Liver (tissue), 9 donors: ENCODE results near the gene EEFSEC. TPM values are rescaled to one million over a fixed set of nuclear protein-coding genes. Genes with fewer than 3 reads are reported as not detected.

Source experiments
- DNase-seq: peaks from one replicate; pipeline ENCODE4 v3.0.0-alpha.2; 2017; ENCODE audit warnings: low spot score
- H3K27ac ChIP-seq, 2 donors: one replicate each; pipeline ENCODE4 v1.7.0; 2013; ENCODE audit warnings: inconsistent platforms in 2 of 2, low read length in 2 of 2, control low read depth in 1 of 2, low read depth in 1 of 2, mild to moderate bottlenecking in 1 of 2
- H3K27me3 ChIP-seq, 4 donors: one replicate each; pipeline versions ENCODE4 v1.6.1 to v1.7.0; 2013; ENCODE audit warnings: low read length in 3 of 4, inconsistent platforms in 1 of 4, mild to moderate bottlenecking in 1 of 4, moderate library complexity in 1 of 4; ENCODE audit not compliant: control insufficient read depth in 4 of 4, insufficient read depth in 4 of 4
- H3K36me3 ChIP-seq, 4 donors: one replicate each; pipeline versions ENCODE4 v1.6.1 to v1.7.0; 2013; ENCODE audit warnings: low read length in 3 of 4, mild to moderate bottlenecking in 3 of 4, low read depth in 1 of 4, moderate library complexity in 1 of 4; ENCODE audit not compliant: control insufficient read depth in 4 of 4, insufficient read depth in 3 of 4
- H3K4me1 ChIP-seq, 4 donors: one replicate each; pipeline versions ENCODE4 v1.6.1 to v1.7.0; 2013; ENCODE audit warnings: low read length in 3 of 4, mild to moderate bottlenecking in 3 of 4, moderate library complexity in 1 of 4; ENCODE audit not compliant: control insufficient read depth in 4 of 4, insufficient read depth in 4 of 4
- H3K4me3 ChIP-seq, 3 donors: one replicate each; pipeline versions ENCODE4 v1.6.1 to v1.7.0; 2013; ENCODE audit warnings: low read length in 3 of 3, control low read depth in 1 of 3, low read depth in 1 of 3, mild to moderate bottlenecking in 1 of 3
- H3K9ac ChIP-seq, 2 donors: one replicate each; pipeline ENCODE4 v1.7.0; 2013; ENCODE audit warnings: low read length in 2 of 2, mild to moderate bottlenecking in 2 of 2, moderate library complexity in 2 of 2, control low read depth in 1 of 2, low read depth in 1 of 2
- H3K9me3 ChIP-seq, 4 donors: one replicate each; pipeline versions ENCODE4 v1.6.1 to v1.7.0; 2013; ENCODE audit warnings: low read length in 3 of 4; ENCODE audit not compliant: control insufficient read depth in 4 of 4
- EGR1 ChIP-seq, 2 donors: IDR thresholded peaks; 2 replicates each; pipeline ENCODE4 v1.6.1; 2016 to 2018; ENCODE audit warnings: antibody characterized with exemption in 2 of 2, low read depth in 2 of 2
- FOXA1 ChIP-seq: IDR thresholded peaks from 2 replicates; pipeline ENCODE4 v1.6.1; 2016; ENCODE audit warnings: antibody characterized with exemption
- FOXA2 ChIP-seq: IDR thresholded peaks from 2 replicates; pipeline ENCODE4 v1.6.1; 2016; ENCODE audit warnings: antibody characterized with exemption
- GABPA ChIP-seq, 2 donors: IDR thresholded peaks in 1 of 2; conservative IDR thresholded peaks in 1 of 2; 2 replicates each; pipeline ENCODE4 v1.6.1; 2016; ENCODE audit warnings: antibody characterized with exemption in 2 of 2, mild to moderate bottlenecking in 1 of 2, moderate library complexity in 1 of 2
- HNF4A ChIP-seq, 2 donors: conservative IDR thresholded peaks; 2 replicates each; pipeline ENCODE4 v1.6.1; 2016; ENCODE audit warnings: antibody characterized with exemption in 2 of 2, mild to moderate bottlenecking in 2 of 2
- HNF4G ChIP-seq: IDR thresholded peaks from 2 replicates; pipeline ENCODE4 v1.6.1; 2016; ENCODE audit warnings: antibody characterized with exemption
- JUND ChIP-seq, 2 donors: IDR thresholded peaks; 2 replicates each; pipeline ENCODE4 v1.6.1; 2016; ENCODE audit warnings: antibody characterized with exemption in 2 of 2
- NR2F2 ChIP-seq: IDR thresholded peaks from 2 replicates; pipeline ENCODE4 v1.6.1; 2016; ENCODE audit warnings: antibody characterized with exemption
- RAD21 ChIP-seq, 2 donors: IDR thresholded peaks; 2 replicates each; pipeline ENCODE4 v1.6.1; 2016; ENCODE audit warnings: antibody characterized with exemption in 2 of 2, mild to moderate bottlenecking in 2 of 2
- RXRA ChIP-seq, 2 donors: IDR thresholded peaks; 2 replicates each; pipeline ENCODE4 v1.6.1; 2017 to 2018; ENCODE audit warnings: antibody characterized with exemption in 2 of 2, mild to moderate bottlenecking in 1 of 2
- SP1 ChIP-seq: IDR thresholded peaks from 2 replicates; pipeline ENCODE4 v1.6.1; 2018; ENCODE audit warnings: antibody characterized with exemption, mild to moderate bottlenecking
- TAF1 ChIP-seq: conservative IDR thresholded peaks from 2 replicates; pipeline ENCODE4 v1.6.1; 2016; ENCODE audit warnings: antibody characterized with exemption, mild to moderate bottlenecking
- YY1 ChIP-seq: IDR thresholded peaks from 2 replicates; pipeline ENCODE4 v1.6.1; 2016; ENCODE audit warnings: antibody characterized with exemption, mild to moderate bottlenecking
- WGBS: extraction: QIAGEN DNeasy Blood & Tissue Kit; methylation state at CpG from one replicate; pipeline ENCODE4 v1.1.7; 2013; 5-methylcytosine and 5-hydroxymethylcytosine counted together
- polyA plus RNA-seq, 2 donors: library from polyadenylated mRNA; stranded (reverse) in 1 of 2; unstranded in 1 of 2; fragments of 200-250 nt in 1 of 2; fragments of >200 nt in 1 of 2; fragmentation: Nextera tagmentation in 1 of 2; extraction: Ambion mirVana in 1 of 2; gene quantifications; one replicate each; pipeline versions ENCODE4 v1.2.1 to v1.2.3, GENCODE V29; 2013 to 2015
- total RNA-seq, 2 donors: library from RNA; depleted of rRNA; stranded (reverse); fragments of >200 nt; gene quantifications; one replicate each; pipeline ENCODE4 v1.2.3, GENCODE V29; 2014
- TF ChIP-seq, protein P1 (sequence below): IDR thresholded peaks from 2 replicates; pipeline ENCODE4 v1.6.1; 2016; ENCODE audit warnings: antibody characterized with exemption
- TF ChIP-seq, protein P2 (sequence below): fragments of 150-350 bp; IDR thresholded peaks from 2 replicates; pipeline ENCODE4 v1.5.1; 2017; ENCODE audit warnings: improper control_type of control experiment, low read depth, low read length; ENCODE audit not compliant: missing input control
- TF ChIP-seq, protein P3 (sequence below): IDR thresholded peaks from 2 replicates; pipeline ENCODE4 v1.6.1; 2016; ENCODE audit warnings: antibody characterized with exemption
- TF ChIP-seq, protein P4 (sequence below): IDR thresholded peaks from 2 replicates; pipeline ENCODE4 v1.6.1; 2016; ENCODE audit warnings: antibody characterized with exemption, mild to moderate bottlenecking
- TF ChIP-seq, protein P5 (sequence below): IDR thresholded peaks from 2 replicates; pipeline ENCODE4 v1.6.1; 2016; ENCODE audit warnings: antibody characterized with exemption
- donor health status: healthy.
- donor health status: healthy.
- donor health status: healthy.
- donor health status: healthy.
- donor health status: healthy.

EEFSEC gene
- total and polyA plus RNA-seq, 4 donors: 8.4 to 13.1 (median 10.7) TPM

DNA sequence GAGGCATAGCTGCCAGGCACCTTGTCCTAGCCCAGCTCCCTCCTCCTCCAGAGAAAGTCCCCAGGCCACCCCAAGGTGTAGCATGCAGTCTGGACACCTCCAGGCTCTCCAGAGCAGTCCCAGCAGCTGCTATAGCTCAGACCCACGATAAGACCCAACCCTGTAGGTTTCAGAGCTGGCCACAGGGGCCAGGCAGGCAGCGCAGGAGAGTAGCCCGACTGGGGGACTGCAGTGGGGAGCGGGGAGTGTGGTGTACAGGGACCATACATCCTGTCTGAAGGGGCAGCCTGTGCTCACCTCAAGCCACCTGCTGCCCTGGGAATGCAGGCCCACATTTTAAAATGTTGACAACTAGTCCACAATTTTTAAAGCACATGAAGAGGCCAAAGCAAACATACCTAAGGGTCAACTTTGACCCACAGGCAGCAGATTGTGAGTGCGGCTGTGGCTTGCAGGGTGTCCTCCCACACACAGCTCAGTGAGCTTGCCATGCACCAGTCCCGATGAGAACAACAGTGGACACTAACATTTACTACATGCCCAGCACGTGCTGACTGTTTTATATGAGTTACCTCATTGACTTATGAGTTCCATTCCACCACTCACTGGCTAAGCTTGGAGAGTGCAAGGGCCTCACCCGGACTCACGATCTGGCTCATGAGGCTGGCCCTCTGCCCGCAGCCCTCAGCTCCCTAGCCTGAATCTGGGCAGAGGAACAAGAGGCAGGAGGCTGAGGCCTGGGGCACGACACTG is 232.0 kb downstream of the EEFSEC start:
- H3K4me1 ChIP-seq: peaks cover 20 to 47% (median 45%) of the 10 kb centered on the region in 4 donors
- 41% methylated on average over 11 of the region's 11 CpGs for WGBS

More for the DNA sequence above, 232.0 kb downstream of the EEFSEC start:
- DNase-seq: no peak
- Histone ChIP-seq H3K27me3 (no peaks in the 10 kb centered on the region), H3K4me3 (no peak overlapping the region), H3K9ac (no peak overlapping the region), H3K36me3 (no peaks in the 10 kb centered on the region), H3K9me3 (no peaks in the 10 kb centered on the region), H3K27ac (peak overlapping the region; percentile 82 to 90)
- TF ChIP-seq EGR1 (IDR thresholded peaks at IDR 0.05; ENCODE audit: low read depth in 2 of 2) (peak; percentile 60 to 91), YY1 (no peak), TAF1 (no peak), NR2F2 (peak; percentile 62), RXRA (IDR thresholded peaks at IDR 0.05) (peak; percentile 93 to 98), FOXA2 (peak; percentile 82), GABPA (IDR thresholded peaks at IDR 0.05 in 1 of 2, conservative IDR thresholded peaks at IDR 0.05 in 1 of 2) (peak in 1 of 2 donors; percentile 32), FOXA1 (peak; percentile 81), RAD21 (IDR thresholded peaks at IDR 0.05) (no peak), SP1 (peak; percentile 91), JUND (IDR thresholded peaks at IDR 0.05) (no peak), HNF4G (no peak), HNF4A (conservative IDR thresholded peaks at IDR 0.05) (peak; percentile 58 to 84)
- TF ChIP-seq, protein P1, sequence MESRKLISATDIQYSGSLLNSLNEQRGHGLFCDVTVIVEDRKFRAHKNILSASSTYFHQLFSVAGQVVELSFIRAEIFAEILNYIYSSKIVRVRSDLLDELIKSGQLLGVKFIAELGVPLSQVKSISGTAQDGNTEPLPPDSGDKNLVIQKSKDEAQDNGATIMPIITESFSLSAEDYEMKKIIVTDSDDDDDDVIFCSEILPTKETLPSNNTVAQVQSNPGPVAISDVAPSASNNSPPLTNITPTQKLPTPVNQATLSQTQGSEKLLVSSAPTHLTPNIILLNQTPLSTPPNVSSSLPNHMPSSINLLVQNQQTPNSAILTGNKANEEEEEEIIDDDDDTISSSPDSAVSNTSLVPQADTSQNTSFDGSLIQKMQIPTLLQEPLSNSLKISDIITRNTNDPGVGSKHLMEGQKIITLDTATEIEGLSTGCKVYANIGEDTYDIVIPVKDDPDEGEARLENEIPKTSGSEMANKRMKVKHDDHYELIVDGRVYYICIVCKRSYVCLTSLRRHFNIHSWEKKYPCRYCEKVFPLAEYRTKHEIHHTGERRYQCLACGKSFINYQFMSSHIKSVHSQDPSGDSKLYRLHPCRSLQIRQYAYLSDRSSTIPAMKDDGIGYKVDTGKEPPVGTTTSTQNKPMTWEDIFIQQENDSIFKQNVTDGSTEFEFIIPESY: no peak
- TF ChIP-seq, protein P2, sequence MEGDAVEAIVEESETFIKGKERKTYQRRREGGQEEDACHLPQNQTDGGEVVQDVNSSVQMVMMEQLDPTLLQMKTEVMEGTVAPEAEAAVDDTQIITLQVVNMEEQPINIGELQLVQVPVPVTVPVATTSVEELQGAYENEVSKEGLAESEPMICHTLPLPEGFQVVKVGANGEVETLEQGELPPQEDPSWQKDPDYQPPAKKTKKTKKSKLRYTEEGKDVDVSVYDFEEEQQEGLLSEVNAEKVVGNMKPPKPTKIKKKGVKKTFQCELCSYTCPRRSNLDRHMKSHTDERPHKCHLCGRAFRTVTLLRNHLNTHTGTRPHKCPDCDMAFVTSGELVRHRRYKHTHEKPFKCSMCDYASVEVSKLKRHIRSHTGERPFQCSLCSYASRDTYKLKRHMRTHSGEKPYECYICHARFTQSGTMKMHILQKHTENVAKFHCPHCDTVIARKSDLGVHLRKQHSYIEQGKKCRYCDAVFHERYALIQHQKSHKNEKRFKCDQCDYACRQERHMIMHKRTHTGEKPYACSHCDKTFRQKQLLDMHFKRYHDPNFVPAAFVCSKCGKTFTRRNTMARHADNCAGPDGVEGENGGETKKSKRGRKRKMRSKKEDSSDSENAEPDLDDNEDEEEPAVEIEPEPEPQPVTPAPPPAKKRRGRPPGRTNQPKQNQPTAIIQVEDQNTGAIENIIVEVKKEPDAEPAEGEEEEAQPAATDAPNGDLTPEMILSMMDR: no peak
- TF ChIP-seq, protein P3, sequence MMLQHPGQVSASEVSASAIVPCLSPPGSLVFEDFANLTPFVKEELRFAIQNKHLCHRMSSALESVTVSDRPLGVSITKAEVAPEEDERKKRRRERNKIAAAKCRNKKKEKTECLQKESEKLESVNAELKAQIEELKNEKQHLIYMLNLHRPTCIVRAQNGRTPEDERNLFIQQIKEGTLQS: no peak
- TF ChIP-seq, protein P4, sequence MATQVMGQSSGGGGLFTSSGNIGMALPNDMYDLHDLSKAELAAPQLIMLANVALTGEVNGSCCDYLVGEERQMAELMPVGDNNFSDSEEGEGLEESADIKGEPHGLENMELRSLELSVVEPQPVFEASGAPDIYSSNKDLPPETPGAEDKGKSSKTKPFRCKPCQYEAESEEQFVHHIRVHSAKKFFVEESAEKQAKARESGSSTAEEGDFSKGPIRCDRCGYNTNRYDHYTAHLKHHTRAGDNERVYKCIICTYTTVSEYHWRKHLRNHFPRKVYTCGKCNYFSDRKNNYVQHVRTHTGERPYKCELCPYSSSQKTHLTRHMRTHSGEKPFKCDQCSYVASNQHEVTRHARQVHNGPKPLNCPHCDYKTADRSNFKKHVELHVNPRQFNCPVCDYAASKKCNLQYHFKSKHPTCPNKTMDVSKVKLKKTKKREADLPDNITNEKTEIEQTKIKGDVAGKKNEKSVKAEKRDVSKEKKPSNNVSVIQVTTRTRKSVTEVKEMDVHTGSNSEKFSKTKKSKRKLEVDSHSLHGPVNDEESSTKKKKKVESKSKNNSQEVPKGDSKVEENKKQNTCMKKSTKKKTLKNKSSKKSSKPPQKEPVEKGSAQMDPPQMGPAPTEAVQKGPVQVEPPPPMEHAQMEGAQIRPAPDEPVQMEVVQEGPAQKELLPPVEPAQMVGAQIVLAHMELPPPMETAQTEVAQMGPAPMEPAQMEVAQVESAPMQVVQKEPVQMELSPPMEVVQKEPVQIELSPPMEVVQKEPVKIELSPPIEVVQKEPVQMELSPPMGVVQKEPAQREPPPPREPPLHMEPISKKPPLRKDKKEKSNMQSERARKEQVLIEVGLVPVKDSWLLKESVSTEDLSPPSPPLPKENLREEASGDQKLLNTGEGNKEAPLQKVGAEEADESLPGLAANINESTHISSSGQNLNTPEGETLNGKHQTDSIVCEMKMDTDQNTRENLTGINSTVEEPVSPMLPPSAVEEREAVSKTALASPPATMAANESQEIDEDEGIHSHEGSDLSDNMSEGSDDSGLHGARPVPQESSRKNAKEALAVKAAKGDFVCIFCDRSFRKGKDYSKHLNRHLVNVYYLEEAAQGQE: no peak
- TF ChIP-seq, protein P5, sequence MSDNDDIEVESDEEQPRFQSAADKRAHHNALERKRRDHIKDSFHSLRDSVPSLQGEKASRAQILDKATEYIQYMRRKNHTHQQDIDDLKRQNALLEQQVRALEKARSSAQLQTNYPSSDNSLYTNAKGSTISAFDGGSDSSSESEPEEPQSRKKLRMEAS: no peak
